Endothelial cell of umbilical vein (primary cell): ENCODE results near the gene SNRPN.
A peak's percentile ranks its signal among the peaks of the same experiment; 100 is the strongest.

ENCODE experiments used
- CTCF ChIP-seq, 2 donors: IDR thresholded peaks; 1 replicate in 1 of 2; 2 replicates in 1 of 2; pipeline ENCODE4 v1.5.1; 2011; ENCODE audit warnings: low read length in 2 of 2, mild to moderate bottlenecking in 2 of 2, moderate library complexity in 2 of 2, control low read depth in 1 of 2, inconsistent platforms in 1 of 2, low read depth in 1 of 2; ENCODE audit not compliant: insufficient read depth in 1 of 2; ENCODE audit errors: extremely low read depth in 1 of 2
- EZH2 ChIP-seq: IDR thresholded peaks from 2 replicates; pipeline ENCODE4 v1.6.1; 2012; ENCODE audit warnings: borderline replicate concordance, low read depth, mild to moderate bottlenecking, moderate library complexity, low read length, inconsistent platforms; ENCODE audit not compliant: severe bottlenecking
- FOS ChIP-seq: IDR thresholded peaks from 2 replicates; pipeline ENCODE4 v1.6.1; 2011; ENCODE audit warnings: mild to moderate bottlenecking, low read length, moderate library complexity, borderline replicate concordance; ENCODE audit not compliant: insufficient read depth
- GATA2 ChIP-seq: IDR thresholded peaks from 2 replicates; pipeline ENCODE4 v1.7.0; 2011; ENCODE audit warnings: low read depth, mild to moderate bottlenecking, moderate library complexity, mixed read lengths, low read length; ENCODE audit not compliant: insufficient read length, insufficient read depth
- JUN ChIP-seq: IDR thresholded peaks from 2 replicates; pipeline ENCODE4 v1.6.1; 2011; ENCODE audit warnings: borderline replicate concordance, low read depth; ENCODE audit not compliant: insufficient read length, insufficient read depth
- MYC ChIP-seq: IDR thresholded peaks from one replicate; pipeline ENCODE4 v1.6.1; 2011; ENCODE audit warnings: mild to moderate bottlenecking, low read depth, low read length
- POLR2A ChIP-seq: IDR thresholded peaks from 2 replicates; pipeline ENCODE4 v1.6.1; 2012; ENCODE audit warnings: low read depth, mild to moderate bottlenecking, control low read depth, low read length
- POLR2AphosphoS5 ChIP-seq: IDR thresholded peaks from 2 replicates; pipeline ENCODE4 v1.6.1; 2012; ENCODE audit warnings: low read depth, mild to moderate bottlenecking, control low read depth, low read length, moderate library complexity; ENCODE audit not compliant: insufficient read depth
- TF ChIP-seq, protein P1 (sequence below): IDR thresholded peaks from 2 replicates; pipeline ENCODE4 v1.6.1; 2011; ENCODE audit not compliant: insufficient read depth, insufficient read length

GRCh38 chr15:24954783-24955530, at the start of gene SNRPN, which contains the start of gene SNURF:
- TF ChIP-seq POLR2AphosphoS5: peak; percentile 46
- no peak for TF ChIP-seq CTCF (IDR thresholded peaks at IDR 0.05; ENCODE audit: extremely low read depth in 1 of 2, insufficient read depth in 1 of 2, low read depth in 1 of 2, low read length in 2 of 2)
- peak; percentile 82 for TF ChIP-seq POLR2A
- TF ChIP-seq GATA2: no peak
- TF ChIP-seq EZH2: no peak
- peak; percentile 29 for TF ChIP-seq FOS
- TF ChIP-seq, protein P1, sequence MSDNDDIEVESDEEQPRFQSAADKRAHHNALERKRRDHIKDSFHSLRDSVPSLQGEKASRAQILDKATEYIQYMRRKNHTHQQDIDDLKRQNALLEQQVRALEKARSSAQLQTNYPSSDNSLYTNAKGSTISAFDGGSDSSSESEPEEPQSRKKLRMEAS: no peak
- no peak for TF ChIP-seq JUN
- TF ChIP-seq MYC: no peak
